CD14-positive monocyte (primary cell): ENCODE measurements around the gene PI4K2B. TPM values are rescaled to one million over a fixed set of nuclear protein-coding genes. Genes with fewer than 3 reads are reported as not detected.
A peak's percentile ranks its signal among the peaks of the same experiment; 100 is the strongest.
"Not testable (repeated sequence)": the region's sequence is repeated elsewhere in the genome, so short reads cannot be mapped to it uniquely, and the experiment has no call there.

Experiments used
- DNase-seq, 3 donors: peaks; one replicate each; pipeline ENCODE4 v3.0.0-alpha.2; 2011 to 2022
- H2AFZ ChIP-seq: 2 replicates; pipeline ENCODE4 v1.6.0; 2012; ENCODE audit warnings: mild to moderate bottlenecking, low read depth, low read length, inconsistent platforms; ENCODE audit not compliant: insufficient read depth, poor library complexity, severe bottlenecking
- H3K27ac ChIP-seq, 2 donors: 1 replicate in 1 of 2; 2 replicates in 1 of 2; pipeline ENCODE4 v1.5.1; 2012 to 2013; ENCODE audit warnings: low read length in 2 of 2, control low read depth in 1 of 2, inconsistent platforms in 1 of 2, low read depth in 1 of 2, mild to moderate bottlenecking in 1 of 2
- H3K27me3 ChIP-seq, 2 donors: one replicate each; pipeline versions ENCODE4 v1.6.0 to v1.6.1; 2011 to 2013; ENCODE audit warnings: low read length in 2 of 2; ENCODE audit not compliant: control insufficient read depth in 2 of 2, insufficient read depth in 2 of 2
- H3K36me3 ChIP-seq, 2 donors: replicated peaks in 1 of 2; 1 replicate in 1 of 2; 2 replicates in 1 of 2; pipeline versions ENCODE4 v1.5.1 to v1.6.1; 2012 to 2013; ENCODE audit warnings: low read length in 2 of 2, control low read depth in 1 of 2, inconsistent platforms in 1 of 2, mild to moderate bottlenecking in 1 of 2; ENCODE audit not compliant: insufficient read depth in 2 of 2, control insufficient read depth in 1 of 2
- H3K4me1 ChIP-seq, 2 donors: 1 replicate in 1 of 2; 2 replicates in 1 of 2; pipeline versions ENCODE4 v1.5.1 to v1.6.1; 2012 to 2013; ENCODE audit warnings: low read length in 2 of 2, control low read depth in 1 of 2, inconsistent platforms in 1 of 2, mild to moderate bottlenecking in 1 of 2, moderate library complexity in 1 of 2; ENCODE audit not compliant: insufficient read depth in 2 of 2, control insufficient read depth in 1 of 2
- H3K4me2 ChIP-seq: replicated peaks from 2 replicates; pipeline ENCODE3; 2012; ENCODE audit warnings: low read length, moderate library complexity, mild to moderate bottlenecking; ENCODE audit not compliant: poor library complexity, severe bottlenecking; ENCODE audit errors: extremely low read depth
- H3K4me3 ChIP-seq, 3 experiments: fragments of 200-600 bp in 1 of 3; sonication (generic) in 1 of 3; replicated peaks in 1 of 3; 1 replicate in 2 of 3; 2 replicates in 1 of 3; pipeline ENCODE4 v1.5.1; 2011 to 2013; ENCODE audit warnings: low read length in 3 of 3, mild to moderate bottlenecking in 3 of 3, control low read depth in 2 of 3, low read depth in 2 of 3, inconsistent platforms in 1 of 3, moderate library complexity in 1 of 3
- H3K79me2 ChIP-seq: 2 replicates; pipeline ENCODE4 v1.6.0; 2012; ENCODE audit warnings: mild to moderate bottlenecking, control low read depth, inconsistent platforms, low read length, moderate library complexity; ENCODE audit not compliant: insufficient read depth
- H3K9ac ChIP-seq: 2 replicates; pipeline ENCODE4 v1.6.0; 2017; ENCODE audit warnings: low read length, mild to moderate bottlenecking; ENCODE audit not compliant: insufficient read depth, poor library complexity, severe bottlenecking
- H3K9me3 ChIP-seq, 2 donors: replicated peaks in 1 of 2; 1 replicate in 1 of 2; 2 replicates in 1 of 2; pipeline versions ENCODE4 v1.5.1 to v1.6.1; 2012 to 2013; ENCODE audit warnings: low read length in 2 of 2, control low read depth in 1 of 2; ENCODE audit not compliant: control insufficient read depth in 1 of 2, insufficient read depth in 1 of 2
- H4K20me1 ChIP-seq: 2 replicates; pipeline ENCODE4 v1.6.0; 2012; ENCODE audit warnings: mild to moderate bottlenecking, low read length, control low read depth, moderate library complexity; ENCODE audit not compliant: insufficient read depth
- H3K27ac Mint-ChIP-seq, 7 donors: one replicate each; pipeline ENCODE4 v1.8.0; 2020; ENCODE audit warnings: mild to moderate bottlenecking in 7 of 7, mixed read lengths in 7 of 7, moderate library complexity in 6 of 7, inconsistent platforms in 2 of 7
- H3K27me3 Mint-ChIP-seq, 3 donors: one replicate each; pipeline ENCODE4 v1.8.0; 2021 to 2022; ENCODE audit warnings: low read depth in 3 of 3, mild to moderate bottlenecking in 3 of 3, mixed read lengths in 3 of 3, moderate library complexity in 3 of 3, inconsistent platforms in 1 of 3
- H3K36me3 Mint-ChIP-seq, 2 donors: one replicate each; pipeline ENCODE4 v1.8.0; 2020; ENCODE audit warnings: mixed read lengths in 2 of 2, inconsistent platforms in 1 of 2, mild to moderate bottlenecking in 1 of 2
- H3K4me1 Mint-ChIP-seq: one replicate; pipeline ENCODE4 v1.8.0; 2020; ENCODE audit warnings: mild to moderate bottlenecking, mixed read lengths
- H3K4me3 Mint-ChIP-seq, 2 donors: one replicate each; pipeline ENCODE4 v1.8.0; 2020; ENCODE audit warnings: mild to moderate bottlenecking in 2 of 2, mixed read lengths in 2 of 2, moderate library complexity in 1 of 2
- H3K9me3 Mint-ChIP-seq, 7 donors: one replicate each; pipeline ENCODE4 v1.8.0; 2020 to 2022; ENCODE audit warnings: mixed read lengths in 7 of 7, mild to moderate bottlenecking in 6 of 7, moderate library complexity in 6 of 7, inconsistent platforms in 2 of 7
- WGBS: methylation state at CpG from one replicate; pipeline ENCODE4 v1.1.5; 2013; ENCODE audit warnings: missing lambda C conversion rate; ENCODE audit not compliant: insufficient coverage; 5-methylcytosine and 5-hydroxymethylcytosine counted together
- intact Hi-C, 2 donors: fragments of 100-400 bp; cut with micrococcal nuclease; formaldehyde crosslinking; loops; one replicate each; pipeline versions ENCODE4 v1.15.0 to v1.15.1; 2023
- polyA plus RNA-seq, 3 donors: library from polyadenylated mRNA; depleted of rRNA in 1 of 3; unstranded in 2 of 3; stranded (reverse) in 1 of 3; fragments of 300-500 nt in 2 of 3; fragments of >200 nt in 1 of 3; fragmentation: Illumina TruSeq in 2 of 3; gene quantifications; 1 replicate in 2 of 3; 2 replicates in 1 of 3; pipeline ENCODE4 v1.2.3, GENCODE V29; 2012 to 2021
- TF ChIP-seq, protein P1 (sequence below): fragments of 200-600 bp; IDR thresholded peaks from one replicate; pipeline ENCODE4 v1.8.0; 2022; ENCODE audit warnings: antibody characterized with exemption, mild to moderate bottlenecking

PI4K2B gene
- polyA plus RNA-seq, 3 donors, result 3.0 to 8.5 (median 7.4) TPM

DNA sequence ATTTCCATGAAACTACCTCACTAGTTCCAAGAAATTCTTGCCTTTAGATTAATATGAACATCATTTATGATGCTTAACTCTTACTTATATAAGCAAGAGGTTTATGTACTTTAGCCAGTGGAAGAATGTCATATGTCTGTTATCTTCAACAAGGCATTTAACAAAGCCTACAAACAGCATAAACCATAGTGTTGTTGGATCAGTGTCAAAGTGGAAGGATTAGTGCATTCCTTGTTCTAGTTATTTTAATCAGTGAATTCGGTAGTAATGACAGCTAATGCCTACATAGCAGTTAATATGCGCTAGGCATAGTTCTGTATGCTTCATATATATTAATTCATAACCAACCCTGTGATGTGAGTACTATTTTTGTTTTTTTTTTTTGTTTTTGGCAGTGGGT is 3.1 kb downstream of the PI4K2B start:
- no peak overlapping the region for H3K27ac Mint-ChIP-seq

DNA sequence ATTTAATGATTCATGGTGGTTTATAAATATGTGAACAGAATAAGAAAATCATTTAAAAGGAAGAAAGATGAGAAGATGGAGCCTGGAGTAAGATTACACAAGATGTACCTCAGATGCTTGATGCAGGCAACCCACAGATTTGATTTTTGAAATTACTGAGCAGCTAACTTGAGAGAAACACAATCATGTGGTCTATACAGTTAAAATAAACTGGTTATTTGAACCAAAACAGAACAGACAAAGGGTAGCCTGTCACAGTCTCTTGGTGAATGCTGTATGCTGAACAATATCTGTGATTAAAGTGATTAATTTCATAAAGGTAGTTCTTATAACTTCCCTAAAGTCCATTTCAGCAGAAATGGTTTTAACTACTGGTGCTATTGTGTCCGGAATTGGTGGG is 4.2 kb downstream of the PI4K2B start:
- TF ChIP-seq, protein P1, sequence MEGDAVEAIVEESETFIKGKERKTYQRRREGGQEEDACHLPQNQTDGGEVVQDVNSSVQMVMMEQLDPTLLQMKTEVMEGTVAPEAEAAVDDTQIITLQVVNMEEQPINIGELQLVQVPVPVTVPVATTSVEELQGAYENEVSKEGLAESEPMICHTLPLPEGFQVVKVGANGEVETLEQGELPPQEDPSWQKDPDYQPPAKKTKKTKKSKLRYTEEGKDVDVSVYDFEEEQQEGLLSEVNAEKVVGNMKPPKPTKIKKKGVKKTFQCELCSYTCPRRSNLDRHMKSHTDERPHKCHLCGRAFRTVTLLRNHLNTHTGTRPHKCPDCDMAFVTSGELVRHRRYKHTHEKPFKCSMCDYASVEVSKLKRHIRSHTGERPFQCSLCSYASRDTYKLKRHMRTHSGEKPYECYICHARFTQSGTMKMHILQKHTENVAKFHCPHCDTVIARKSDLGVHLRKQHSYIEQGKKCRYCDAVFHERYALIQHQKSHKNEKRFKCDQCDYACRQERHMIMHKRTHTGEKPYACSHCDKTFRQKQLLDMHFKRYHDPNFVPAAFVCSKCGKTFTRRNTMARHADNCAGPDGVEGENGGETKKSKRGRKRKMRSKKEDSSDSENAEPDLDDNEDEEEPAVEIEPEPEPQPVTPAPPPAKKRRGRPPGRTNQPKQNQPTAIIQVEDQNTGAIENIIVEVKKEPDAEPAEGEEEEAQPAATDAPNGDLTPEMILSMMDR, result no peak
- H3K9ac ChIP-seq, result no peak overlapping the region
- H3K36me3 ChIP-seq, result no peaks in the 10 kb centered on the region
- H4K20me1 ChIP-seq, result no peaks in the 10 kb centered on the region
- DNase-seq, result no peak
- H3K4me3 ChIP-seq, result no peak overlapping the region
- no peaks in the 10 kb centered on the region for H3K27me3 ChIP-seq
- H3K4me3 Mint-ChIP-seq, result no peak overlapping the region
- H3K36me3 Mint-ChIP-seq, result peaks cover 4 to 13% of the 10 kb centered on the region in 2 donors
- H3K27ac ChIP-seq, result no peak overlapping the region
- no peak overlapping the region for H2AFZ ChIP-seq
- peaks cover 0 to 5% of the 10 kb centered on the region in 2 donors for H3K9me3 ChIP-seq
- H3K4me2 ChIP-seq, result no peak overlapping the region
- intact Hi-C loops, result no loop called here
- H3K4me1 ChIP-seq, result peaks cover 36 to 47% of the 10 kb centered on the region in 2 donors
- H3K9me3 Mint-ChIP-seq, result peaks cover 8 to 12% (median 10%) of the 10 kb centered on the region in 7 donors
- H3K79me2 ChIP-seq, result peaks cover 50% of the 10 kb centered on the region
- H3K4me1 Mint-ChIP-seq, result peaks cover 46% of the 10 kb centered on the region
- 100% methylated on average over 1 of the region's 1 CpG for WGBS
- no peaks in the 10 kb centered on the region for H3K27me3 Mint-ChIP-seq
- no peak overlapping the region for H3K27ac Mint-ChIP-seq

More for the DNA sequence above, 3.1 kb downstream of the PI4K2B start:
- peaks cover 50% of the 10 kb centered on the region for H3K79me2 ChIP-seq
- no peak overlapping the region for H3K4me2 ChIP-seq
- no peak overlapping the region for H3K27ac ChIP-seq
- DNase-seq, result no peak
- H3K9ac ChIP-seq, result no peak overlapping the region
- Mint-ChIP-seq H3K9me3 (peaks cover 15 to 23% (median 18%) of the 10 kb centered on the region in 7 donors), H3K36me3 (peaks cover 4 to 13% of the 10 kb centered on the region in 2 donors), H3K4me1 (peaks cover 41% of the 10 kb centered on the region), H3K27me3 (no peaks in the 10 kb centered on the region), H3K4me3 (no peak overlapping the region)
- peaks cover 34 to 41% of the 10 kb centered on the region in 2 donors for H3K4me1 ChIP-seq
- no CpG with 5 or more reads among the region's 2 CpGs for WGBS
- H3K27me3 ChIP-seq, result no peaks in the 10 kb centered on the region
- no peak overlapping the region for H3K4me3 ChIP-seq
- TF ChIP-seq, protein P1, result no peak
- H4K20me1 ChIP-seq, result no peaks in the 10 kb centered on the region
- H3K9me3 ChIP-seq, result peaks cover 0 to 11% of the 10 kb centered on the region in 2 donors
- H3K36me3 ChIP-seq, result no peaks in the 10 kb centered on the region
- H2AFZ ChIP-seq, result no peak overlapping the region
- intact Hi-C loops, result no loop called here

DNA sequence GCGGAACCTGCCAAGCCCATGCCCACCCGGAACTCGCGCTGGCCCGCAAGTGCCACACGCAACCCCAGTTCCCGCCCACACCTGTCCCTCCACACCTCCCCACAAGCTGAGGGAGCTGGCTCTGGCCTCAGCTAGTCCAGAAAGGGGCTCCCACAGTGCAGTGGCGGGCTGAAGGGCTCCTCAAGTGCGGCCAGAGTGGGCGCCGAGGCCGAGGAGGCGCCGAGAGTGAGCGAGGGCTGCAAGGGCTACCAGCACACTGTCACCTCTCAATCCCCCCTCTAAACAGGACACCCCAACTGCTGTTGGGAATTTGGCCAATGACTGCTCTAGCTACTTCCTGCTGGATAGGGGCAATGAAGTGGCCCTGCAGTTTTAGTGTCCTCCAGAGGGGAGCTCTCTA is 5.7 kb downstream of the PI4K2B start:
- peak overlapping the region in 1 of 2 donors; percentile 69 for H3K27ac ChIP-seq
- intact Hi-C loops, H3K9me3 ChIP-seq, H3K27me3 Mint-ChIP-seq, H3K27me3 ChIP-seq, H4K20me1 ChIP-seq, DNase-seq, H3K4me3 Mint-ChIP-seq, H3K4me2 ChIP-seq, H3K36me3 ChIP-seq, H3K9ac ChIP-seq, H2AFZ ChIP-seq, H3K4me3 ChIP-seq: not testable (repeated sequence)
- peaks cover 42% of the 10 kb centered on the region for H3K4me1 Mint-ChIP-seq
- H3K4me1 ChIP-seq, result peaks cover 33 to 42% of the 10 kb centered on the region in 2 donors
- peaks cover 6 to 14% (median 10%) of the 10 kb centered on the region in 7 donors for H3K9me3 Mint-ChIP-seq
- 96% methylated on average over 5 of the region's 15 CpGs for WGBS
- H3K27ac Mint-ChIP-seq, result peak overlapping the region in 3 of 7 donors; percentile 44 to 96 (median 59)
- H3K36me3 Mint-ChIP-seq, result peaks cover 14 to 22% of the 10 kb centered on the region in 2 donors
- peaks cover 57% of the 10 kb centered on the region for H3K79me2 ChIP-seq
